Measurements from ENCODE around the gene KRT9.
A peak's percentile ranks its signal among the peaks of the same experiment; 100 is the strongest.
"Not testable (repeated sequence)": the region's sequence is repeated elsewhere in the genome, so short reads cannot be mapped to it uniquely, and the experiment has no call there.

The KRT9 gene

GRCh38 chr17:41544491-41544892 is 27.4 kb downstream of the KRT9 start:
- no peak for DNase-seq

GRCh38 chr17:41542786-41543185 is 29.1 kb downstream of the KRT9 start:
- not testable (repeated sequence) for DNase-seq

- DNase-seq, result no peak
Measured at GRCh38 chr17:41542357-41542756, 29.5 kb downstream of the KRT9 start.

GRCh38 chr17:41540921-41541625 is 30.8 kb downstream of the KRT9 start:
- no peak for DNase-seq

GRCh38 chr17:41539979-41540701 is 31.7 kb downstream of the KRT9 start:
- no peak for DNase-seq

GRCh38 chr17:41539071-41539492 is 32.8 kb downstream of the KRT9 start:
- DNase-seq, result peak; percentile 44

- DNase-seq, result peak; percentile 76
Measured at GRCh38 chr17:41538565-41538991, 33.3 kb downstream of the KRT9 start.

GRCh38 chr17:41537990-41538389 is 33.9 kb downstream of the KRT9 start:
- peak; percentile 51 for DNase-seq

GRCh38 chr17:41537614-41537954 is 34.3 kb downstream of the KRT9 start:
- DNase-seq, result no peak

GRCh38 chr17:41536741-41537613 is 34.9 kb downstream of the KRT9 start:
- no peak for DNase-seq

GRCh38 chr17:41535764-41536481 is 35.9 kb downstream of the KRT9 start:
- DNase-seq, result peak; percentile 29

- no peak for DNase-seq
Measured at GRCh38 chr17:41534899-41535546, 36.8 kb downstream of the KRT9 start.

GRCh38 chr17:41533613-41534012 is 38.2 kb downstream of the KRT9 start:
- DNase-seq, result no peak

- DNase-seq, result no peak
Measured at GRCh38 chr17:41532947-41533570, 38.8 kb downstream of the KRT9 start.

GRCh38 chr17:41531993-41532392 is 39.9 kb downstream of the KRT9 start:
- DNase-seq, result no peak

- DNase-seq, result peak; percentile 74
Measured at GRCh38 chr17:41530062-41531048, 41.5 kb downstream of the KRT9 start.

- no peak for DNase-seq
Measured at GRCh38 chr17:41529491-41529915, 42.4 kb downstream of the KRT9 start.

- no peak for DNase-seq
Measured at GRCh38 chr17:41528959-41529353, 42.9 kb downstream of the KRT9 start.

GRCh38 chr17:41527063-41528023 is 44.5 kb downstream of the KRT9 start:
- no peak for DNase-seq
